GM19240 (cell line): ENCODE measurements around the gene UCN2.
"Not testable (repeated sequence)": the region's sequence is repeated elsewhere in the genome, so short reads cannot be mapped to it uniquely, and the experiment has no call there.

Experiments used
- DNase-seq: peaks from one replicate; pipeline ENCODE4 v3.0.0; 2011; ENCODE audit warnings: low spot score; ENCODE audit not compliant: insufficient read length

Gene UCN2

GRCh38 chr3:48564022-48564421 lies 441 bp upstream of the UCN2 start:
- DNase-seq: no peak

- DNase-seq: no peak
Observed at GRCh38 chr3:48562367-48563095, 1.1 kb downstream of the UCN2 start.

- DNase-seq: no peak
Observed at GRCh38 chr3:48561045-48561736, 2.4 kb downstream of the UCN2 start.

GRCh38 chr3:48560648-48561018 lies 2.9 kb downstream of the UCN2 start:
- DNase-seq: no peak

GRCh38 chr3:48558493-48559134 lies 5.0 kb downstream of the UCN2 start:
- DNase-seq: no peak

GRCh38 chr3:48556796-48557626 lies 6.6 kb downstream of the UCN2 start, which contains the start of gene PFKFB4:
PFKFB4 (minus strand) TSS chr3:48556803; CDS start chr3:48556777, 26 bp downstream.
- peak; percentile 88 for DNase-seq

GRCh38 chr3:48555949-48556795 lies 7.4 kb downstream of the UCN2 start:
- no peak for DNase-seq

- no peak for DNase-seq
Observed at GRCh38 chr3:48555231-48555948, 8.2 kb downstream of the UCN2 start.

GRCh38 chr3:48553886-48554845 lies 9.4 kb downstream of the UCN2 start:
- no peak for DNase-seq

GRCh38 chr3:48553361-48553760 lies 10.2 kb downstream of the UCN2 start:
- DNase-seq: no peak

- no peak for DNase-seq
Observed at GRCh38 chr3:48552111-48552951, 11.2 kb downstream of the UCN2 start.

- DNase-seq: not testable (repeated sequence)
Observed at GRCh38 chr3:48551651-48552050, 11.9 kb downstream of the UCN2 start.

- peak; percentile 54 for DNase-seq
Observed at GRCh38 chr3:48548729-48549705, 14.6 kb downstream of the UCN2 start.

GRCh38 chr3:48548126-48548525 lies 15.5 kb downstream of the UCN2 start:
- no peak for DNase-seq

- DNase-seq: no peak
Observed at GRCh38 chr3:48546203-48546829, 17.3 kb downstream of the UCN2 start.

- no peak for DNase-seq
Observed at GRCh38 chr3:48544141-48544540, 19.4 kb downstream of the UCN2 start.
